BJ (cell line): ENCODE data around the gene FGF1. TPM values are rescaled to one million over a fixed set of nuclear protein-coding genes. Genes with fewer than 3 reads are reported as not detected.

ENCODE experiments used
- CTCF ChIA-PET: fragments of 350-600 bp; formaldehyde crosslinking; extraction: SDS; loops from one replicate; lab custom pipeline; 2021; ENCODE audit warnings: antibody characterized with exemption, inconsistent platforms; lab: Yijun Ruan, JAX
- POLR2A ChIA-PET: fragments of 300-600 bp; sonication (Branson Sonifier 250); formaldehyde crosslinking; extraction: SDS; loops from one replicate; lab custom pipeline; 2021; ENCODE audit warnings: antibody characterized with exemption; lab: Charles Lee
- DNase-seq: peaks from one replicate; pipeline ENCODE4 v3.0.0-alpha.2; 2011; ENCODE audit warnings: low read depth
- H3K27me3 ChIP-seq: 2 replicates; pipeline ENCODE4 v1.6.0; 2011; ENCODE audit warnings: low read length; ENCODE audit not compliant: control insufficient read depth, insufficient read depth
- H3K36me3 ChIP-seq: 2 replicates; pipeline ENCODE4 v1.5.1; 2011; ENCODE audit warnings: low read length; ENCODE audit not compliant: control insufficient read depth, insufficient read depth
- H3K4me3 ChIP-seq: 2 replicates; pipeline ENCODE4 v1.5.1; 2011; ENCODE audit warnings: low read depth, mild to moderate bottlenecking, control low read depth, low read length
- polyA plus RNA-seq: library from polyadenylated mRNA; depleted of rRNA; stranded (reverse); fragments of >200 nt; gene quantifications from 2 replicates; pipeline ENCODE4 v1.2.3, GENCODE V29; 2011
- TF ChIP-seq, protein P1 (sequence below): IDR thresholded peaks from 2 replicates; pipeline ENCODE4 v1.5.1; 2011; ENCODE audit warnings: low read depth, mild to moderate bottlenecking, control low read depth, inconsistent platforms, low read length, moderate library complexity; ENCODE audit not compliant: insufficient read depth

FGF1 gene
- polyA plus RNA-seq, 1 experiment = 14.8 TPM

DNA sequence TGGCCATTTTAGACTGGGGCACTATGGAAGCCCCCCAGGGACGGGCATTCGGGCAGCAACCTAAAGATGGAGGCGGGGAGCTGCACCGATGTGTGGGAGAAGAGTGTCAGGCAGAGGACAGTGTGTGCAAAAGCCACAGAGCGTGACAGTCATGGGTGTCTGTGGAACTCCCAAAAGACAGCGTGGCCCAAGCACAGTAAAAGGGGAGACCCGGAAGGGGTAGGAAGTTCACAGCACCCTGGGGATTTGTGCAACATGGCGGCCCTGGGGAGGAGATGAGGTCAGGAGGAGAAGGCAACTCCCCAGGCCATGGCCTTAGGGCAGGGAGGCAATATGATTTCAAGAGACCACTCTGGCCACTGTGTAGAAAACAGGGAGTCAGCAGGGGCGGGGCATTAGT lies 38.9 kb upstream of the FGF1 start:
- no peaks in the 10 kb centered on the region for H3K27me3 ChIP-seq
- CTCF ChIA-PET = interaction anchor here (0.9 to 30.6 kb wide), 4 partner anchors 9 to 155 kb away, joined by 3 to 1105 read pairs (median 5); no protein-coding TSS in a partner anchor

DNA sequence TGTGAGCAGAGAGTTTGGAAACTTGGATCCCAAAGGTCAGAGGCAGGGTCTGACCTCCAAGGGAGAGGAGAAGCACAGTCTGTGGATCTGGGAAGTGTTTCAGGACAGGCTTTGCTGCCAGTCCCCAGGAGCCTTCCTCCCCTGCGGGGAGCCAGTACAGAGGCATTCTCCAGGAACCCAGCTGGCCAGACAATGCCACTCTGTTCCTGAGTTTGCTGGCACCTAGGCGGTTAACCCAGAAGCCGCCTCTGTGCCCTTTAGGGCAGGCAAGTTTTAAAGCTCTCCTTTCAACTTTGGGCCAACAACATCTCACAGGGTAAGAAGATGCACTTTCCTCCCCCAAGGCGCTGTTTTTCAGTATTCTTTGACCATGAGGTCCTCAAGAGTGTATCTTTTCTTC lies 37.0 kb upstream of the FGF1 start:
- Histone ChIP-seq H3K4me3 (no peak overlapping the region), H3K36me3 (no peaks in the 10 kb centered on the region), H3K27me3 (no peaks in the 10 kb centered on the region)
- DNase-seq = no peak
- CTCF ChIA-PET = interaction anchor here (2.1 to 30.6 kb wide), 3 partner anchors 10 to 157 kb away, joined by 5 to 1105 read pairs (median 30); no protein-coding TSS in a partner anchor
- POLR2A ChIA-PET = no interaction called here
- TF ChIP-seq, protein P1, sequence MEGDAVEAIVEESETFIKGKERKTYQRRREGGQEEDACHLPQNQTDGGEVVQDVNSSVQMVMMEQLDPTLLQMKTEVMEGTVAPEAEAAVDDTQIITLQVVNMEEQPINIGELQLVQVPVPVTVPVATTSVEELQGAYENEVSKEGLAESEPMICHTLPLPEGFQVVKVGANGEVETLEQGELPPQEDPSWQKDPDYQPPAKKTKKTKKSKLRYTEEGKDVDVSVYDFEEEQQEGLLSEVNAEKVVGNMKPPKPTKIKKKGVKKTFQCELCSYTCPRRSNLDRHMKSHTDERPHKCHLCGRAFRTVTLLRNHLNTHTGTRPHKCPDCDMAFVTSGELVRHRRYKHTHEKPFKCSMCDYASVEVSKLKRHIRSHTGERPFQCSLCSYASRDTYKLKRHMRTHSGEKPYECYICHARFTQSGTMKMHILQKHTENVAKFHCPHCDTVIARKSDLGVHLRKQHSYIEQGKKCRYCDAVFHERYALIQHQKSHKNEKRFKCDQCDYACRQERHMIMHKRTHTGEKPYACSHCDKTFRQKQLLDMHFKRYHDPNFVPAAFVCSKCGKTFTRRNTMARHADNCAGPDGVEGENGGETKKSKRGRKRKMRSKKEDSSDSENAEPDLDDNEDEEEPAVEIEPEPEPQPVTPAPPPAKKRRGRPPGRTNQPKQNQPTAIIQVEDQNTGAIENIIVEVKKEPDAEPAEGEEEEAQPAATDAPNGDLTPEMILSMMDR = no peak

More for the DNA sequence above, 38.9 kb upstream of the FGF1 start:
- Histone ChIP-seq H3K4me3 (no peak overlapping the region), H3K36me3 (no peaks in the 10 kb centered on the region)
- DNase-seq = no peak
- TF ChIP-seq, protein P1 = no peak
- POLR2A ChIA-PET = interaction anchor here (0.7 kb wide), 1 partner anchor 1446 kb away, joined by 18 read pairs; the partner anchor contains the start of genes KCTD16 and YIPF5

DNA sequence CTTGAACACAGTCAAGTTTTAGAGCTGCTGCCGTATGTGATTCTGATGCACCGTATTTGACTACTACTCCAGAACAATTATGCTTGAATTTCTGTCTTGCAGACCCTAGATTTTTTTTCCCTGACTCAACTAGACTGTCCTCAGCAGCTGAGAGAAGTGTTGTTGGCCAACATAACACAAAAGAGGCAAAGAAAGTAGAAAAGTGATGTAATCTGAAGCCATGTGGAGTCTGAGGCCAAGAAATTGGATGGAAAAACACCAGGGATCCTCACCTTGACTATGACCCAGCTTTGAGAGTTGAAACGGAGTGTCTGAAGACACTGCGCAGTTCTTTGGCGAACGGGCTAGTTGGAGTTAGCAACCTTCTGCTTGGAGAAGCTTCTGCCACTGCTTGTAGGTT lies 36.3 kb upstream of the FGF1 start:
- no peak overlapping the region for H3K4me3 ChIP-seq
- no peaks in the 10 kb centered on the region for H3K36me3 ChIP-seq
- ChIA-PET CTCF (interaction anchor here (1.2 to 30.6 kb wide), 4 partner anchors 9 to 157 kb away, joined by 5 to 1105 read pairs (median 18); no protein-coding TSS in a partner anchor), POLR2A (no interaction called here)
- TF ChIP-seq, protein P1 = no peak
- no peak for DNase-seq
- H3K27me3 ChIP-seq = no peaks in the 10 kb centered on the region

DNA sequence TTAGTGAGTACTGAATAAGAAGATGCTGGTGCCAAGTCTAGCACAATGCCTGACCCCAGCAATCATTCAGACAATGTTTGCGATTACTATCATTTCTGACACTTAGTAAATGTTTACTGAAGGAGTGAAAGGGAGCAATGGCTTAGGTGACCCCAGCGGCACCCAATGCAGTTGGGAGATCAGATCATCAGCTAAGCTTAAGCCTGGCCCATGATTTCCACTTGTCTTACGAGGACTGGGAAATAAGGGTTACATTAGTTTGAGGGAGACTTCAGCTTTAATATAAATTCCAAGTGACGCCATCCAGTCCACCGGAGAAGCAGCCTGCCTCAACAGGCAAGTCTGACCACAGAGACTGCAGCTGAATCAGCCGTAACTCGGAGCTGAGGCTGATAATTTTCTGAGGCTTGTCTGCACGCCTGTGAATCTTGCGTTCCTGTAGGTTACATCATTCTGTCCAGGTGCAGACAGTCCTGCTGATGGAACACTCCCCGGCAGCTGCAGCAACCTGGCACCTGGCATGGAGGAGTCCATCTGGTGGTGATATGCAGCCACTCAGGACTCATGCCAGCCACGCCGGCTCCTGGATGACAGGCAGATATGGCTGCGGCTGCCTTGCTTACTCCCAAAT lies 34.9 kb upstream of the FGF1 start:
- DNase-seq = no peak
- Histone ChIP-seq H3K4me3 (no peak overlapping the region), H3K27me3 (no peaks in the 10 kb centered on the region), H3K36me3 (no peaks in the 10 kb centered on the region)
- TF ChIP-seq, protein P1 = no peak
- CTCF ChIA-PET = interaction anchor here (1.2 to 30.6 kb wide), 5 partner anchors 8 to 159 kb away, joined by 3 to 1105 read pairs (median 5); no protein-coding TSS in a partner anchor
- POLR2A ChIA-PET = no interaction called here

DNA sequence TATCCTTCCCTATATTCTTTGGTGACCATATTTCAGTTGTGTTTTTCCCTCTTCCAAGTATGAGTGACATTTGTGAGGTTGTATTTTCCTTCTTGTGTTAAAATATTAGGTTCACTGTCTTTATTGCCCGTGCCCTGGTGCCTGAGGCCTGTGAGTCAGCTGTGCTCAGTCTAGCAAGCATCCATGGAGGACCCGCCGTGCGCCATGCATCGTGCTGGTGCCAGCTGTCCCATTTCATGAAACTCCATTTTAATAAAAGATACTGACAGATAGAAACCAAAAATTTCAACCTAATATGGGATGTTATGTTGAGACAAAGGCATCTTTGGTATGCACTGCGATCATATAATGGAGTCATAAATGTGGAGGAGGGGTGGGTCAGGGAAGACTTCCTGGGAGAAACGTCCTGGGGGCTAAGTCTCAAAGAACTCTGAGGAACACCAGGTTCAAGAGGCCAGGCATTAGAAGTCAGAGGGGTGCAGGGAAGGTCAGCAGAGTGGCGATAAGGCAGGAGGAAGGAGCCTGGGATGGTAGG lies 34.0 kb upstream of the FGF1 start:
- no peaks in the 10 kb centered on the region for H3K27me3 ChIP-seq
- DNase-seq = no peak
- CTCF ChIA-PET = interaction anchor here (1.2 to 30.6 kb wide), 5 partner anchors 10 to 196 kb away, joined by 3 to 1105 read pairs (median 4); no protein-coding TSS in a partner anchor
- no peaks in the 10 kb centered on the region for H3K36me3 ChIP-seq
- TF ChIP-seq, protein P1 = no peak
- H3K4me3 ChIP-seq = no peak overlapping the region
- POLR2A ChIA-PET = no interaction called here
